Left renal cortex interstitium (tissue), 4 donors: ENCODE measurements around the gene GNB1. TPM values are rescaled to one million over a fixed set of nuclear protein-coding genes. Genes with fewer than 3 reads are reported as not detected.
A peak's percentile ranks its signal among the peaks of the same experiment; 100 is the strongest.

Experiments used
- DNase-seq, 4 donors: peaks; one replicate each; pipeline ENCODE4 v3.0.0-alpha.2; 2013; ENCODE audit warnings: low read depth in 4 of 4, low spot score in 2 of 4, missing footprints in 1 of 4
- polyA plus RNA-seq, 4 donors: library from polyadenylated mRNA; unstranded; fragments of 120-200 nt; gene quantifications; one replicate each; pipeline ENCODE4 v1.2.1, GENCODE V29; 2013; ENCODE audit not compliant: insufficient read length in 4 of 4

Gene GNB1
- polyA plus RNA-seq, 4 donors, result 261 to 315 (median 282) TPM

GRCh38 chr1:1910651-1911331 lies 19.9 kb upstream of the GNB1 start:
- no peak for DNase-seq

- DNase-seq, result no peak
Measured at GRCh38 chr1:1910033-1910465, 19.2 kb upstream of the GNB1 start.

- no peak for DNase-seq
Measured at GRCh38 chr1:1908506-1908791, 17.6 kb upstream of the GNB1 start.

- no peak for DNase-seq
Measured at GRCh38 chr1:1907098-1907736, 16.3 kb upstream of the GNB1 start.

GRCh38 chr1:1906185-1907097 lies 15.6 kb upstream of the GNB1 start:
- peak in 3 of 4 donors; percentile 60 to 80 (median 68) for DNase-seq

GRCh38 chr1:1903224-1903623 lies 12.3 kb upstream of the GNB1 start:
- no peak for DNase-seq

GRCh38 chr1:1901641-1902294 lies 10.9 kb upstream of the GNB1 start:
- DNase-seq, result no peak

- no peak for DNase-seq
Measured at GRCh38 chr1:1900883-1901640, 10.2 kb upstream of the GNB1 start.

- DNase-seq, result no peak
Measured at GRCh38 chr1:1899967-1900327, 9.1 kb upstream of the GNB1 start.

- DNase-seq, result no peak
Measured at GRCh38 chr1:1899266-1899966, 8.5 kb upstream of the GNB1 start.

- no peak for DNase-seq
Measured at GRCh38 chr1:1898246-1898933, 7.5 kb upstream of the GNB1 start.

- DNase-seq, result no peak
Measured at GRCh38 chr1:1895456-1896336, 4.8 kb upstream of the GNB1 start.

GRCh38 chr1:1895060-1895418 lies 4.2 kb upstream of the GNB1 start:
- DNase-seq, result no peak

GRCh38 chr1:1894354-1895059 lies 3.6 kb upstream of the GNB1 start:
- DNase-seq, result no peak

- DNase-seq, result no peak
Measured at GRCh38 chr1:1893997-1894353, 3.1 kb upstream of the GNB1 start.

GRCh38 chr1:1893291-1893985 lies 2.6 kb upstream of the GNB1 start:
- DNase-seq, result no peak

GRCh38 chr1:1892763-1893120 lies 1.9 kb upstream of the GNB1 start:
- DNase-seq, result no peak
